ENCODE measurements around the gene FAHD2A.

DNA sequence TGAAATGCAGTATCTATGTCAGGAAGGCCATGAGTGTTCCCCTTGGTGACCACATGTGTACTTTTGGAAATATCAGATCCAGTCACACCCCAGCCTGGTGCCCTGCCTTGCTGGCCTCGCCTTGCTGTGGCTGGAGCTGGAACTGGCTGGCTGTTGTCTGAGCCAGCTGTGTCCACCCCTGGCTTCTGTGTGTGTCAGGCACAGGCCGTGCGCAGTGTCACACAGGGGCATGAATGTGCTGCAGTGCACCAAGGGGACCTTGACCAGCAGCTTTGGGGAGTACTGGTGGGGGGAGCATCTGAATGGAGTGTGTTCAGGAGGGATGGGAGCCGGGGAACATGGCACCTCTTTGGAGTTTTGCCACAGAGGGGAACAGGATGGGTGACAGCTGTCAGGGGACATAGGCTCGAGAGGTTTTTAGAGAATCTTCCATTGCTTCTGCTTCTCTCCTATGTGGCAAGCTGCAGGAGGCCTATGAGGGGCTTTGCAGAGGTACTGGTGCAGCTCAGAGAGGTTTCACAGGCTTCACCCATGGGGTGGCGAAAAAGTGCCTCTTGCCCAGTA is 44.7 kb upstream of the FAHD2A start:
- TF ChIP-seq EGR1 (IDR thresholded peaks at IDR 0.05; ENCODE audit: borderline replicate concordance, low read depth, low read length) (no peak), CBX5 (IDR thresholded peaks at IDR 0.05; ENCODE audit: low read depth, low read length) (no peak), EP300 (IDR thresholded peaks at IDR 0.05; ENCODE audit: borderline replicate concordance in 1 of 2, low read depth in 2 of 2, low read length in 2 of 2) (no peak), EZH2 (IDR thresholded peaks at IDR 0.05; ENCODE audit: low read depth, low read length, severe bottlenecking) (no peak), MAX (IDR thresholded peaks at IDR 0.05) (no peak)
